Measurements from ENCODE around the gene MBOAT2.
A peak's percentile ranks its signal among the peaks of the same experiment; 100 is the strongest.

The MBOAT2 gene

GRCh38 chr2:8848328-8849100, 155.0 kb downstream of the MBOAT2 start:
- POLR2A ChIA-PET, result no interaction called here
- CTCF ChIA-PET, result no interaction called here
- no peak for DNase-seq (ENCODE audit: low read depth, low spot score)
- no peak for TF ChIP-seq CTCF (IDR thresholded peaks at IDR 0.05; ENCODE audit: insufficient read depth, low read length, missing control alignments)
- no peak overlapping the region for H3K4me3 ChIP-seq (ENCODE audit: low read depth, low read length)

- no peak for TF ChIP-seq CTCF (IDR thresholded peaks at IDR 0.05; ENCODE audit: insufficient read depth, low read length, missing control alignments)
- ChIA-PET CTCF (interaction anchor here (1.7 kb wide), 1 partner anchor 10 kb away, joined by 10 read pairs; the partner anchor contains the start of gene KIDINS220), POLR2A (no interaction called here)
- no peak overlapping the region for H3K4me3 ChIP-seq (ENCODE audit: low read depth, low read length)
- no peak for DNase-seq (ENCODE audit: low read depth, low spot score)
These were observed 156.1 kb downstream of the MBOAT2 start for GRCh38 chr2:8847400-8847799.

GRCh38 chr2:8841932-8842331, 161.6 kb downstream of the MBOAT2 start:
- DNase-seq (ENCODE audit: low read depth, low spot score), result no peak
- POLR2A ChIA-PET, result no interaction called here
- TF ChIP-seq CTCF (IDR thresholded peaks at IDR 0.05; ENCODE audit: insufficient read depth, low read length, missing control alignments), result no peak
- CTCF ChIA-PET, result interaction anchor here (1.2 kb wide), 1 partner anchor 298 kb away, joined by 3 read pairs; no protein-coding TSS in a partner anchor
- no peak overlapping the region for H3K4me3 ChIP-seq (ENCODE audit: low read depth, low read length)

- POLR2A ChIA-PET, result no interaction called here
- CTCF ChIA-PET, result no interaction called here
- DNase-seq (ENCODE audit: low read depth, low spot score), result no peak
- H3K4me3 ChIP-seq (ENCODE audit: low read depth, low read length), result no peak overlapping the region
- no peak for TF ChIP-seq CTCF (IDR thresholded peaks at IDR 0.05; ENCODE audit: insufficient read depth, low read length, missing control alignments)
These were observed 162.9 kb downstream of the MBOAT2 start for GRCh38 chr2:8840475-8841091.

- POLR2A ChIA-PET, result no interaction called here
- H3K4me3 ChIP-seq (ENCODE audit: low read depth, low read length), result no peak overlapping the region
- no peak for DNase-seq (ENCODE audit: low read depth, low spot score)
- CTCF ChIA-PET, result no interaction called here
- no peak for TF ChIP-seq CTCF (IDR thresholded peaks at IDR 0.05; ENCODE audit: insufficient read depth, low read length, missing control alignments)
These were observed 164.1 kb downstream of the MBOAT2 start for GRCh38 chr2:8839189-8839965.

- peak overlapping the region; percentile 21 for H3K4me3 ChIP-seq (ENCODE audit: low read depth, low read length)
- ChIA-PET POLR2A (interaction anchor here (1.1 kb wide), 1 partner anchor 256 kb away, joined by 3 read pairs; no protein-coding TSS in a partner anchor), CTCF (interaction anchor here (0.6 to 1.2 kb wide), 3 partner anchors 9 to 36 kb away, joined by 3 to 10 read pairs (median 3); no protein-coding TSS in a partner anchor)
- no peak for TF ChIP-seq CTCF (IDR thresholded peaks at IDR 0.05; ENCODE audit: insufficient read depth, low read length, missing control alignments)
- no peak for DNase-seq (ENCODE audit: low read depth, low spot score)
These were observed 165.7 kb downstream of the MBOAT2 start for GRCh38 chr2:8837795-8838140.

All from AG04449 (cell line).